ENCODE results near the gene SP140L. TPM values are rescaled to one million over a fixed set of nuclear protein-coding genes. Genes with fewer than 3 reads are reported as not detected.
"Not testable (repeated sequence)": the region's sequence is repeated elsewhere in the genome, so short reads cannot be mapped to it uniquely, and the experiment has no call there.

Gene SP140L
- total RNA-seq, 2 experiments from 2014 or later, result 41.9 to 44.1 TPM

- intact Hi-C loops (cut with micrococcal nuclease), result loop anchor here (5.0 kb wide), 4 partner anchors 80 to 445 kb away; no protein-coding TSS in a partner anchor
- POLR2A ChIA-PET, result interaction anchor here (0.7 kb wide), 1 partner anchor 11 kb away, joined by 3 read pairs; no protein-coding TSS in a partner anchor
These were observed 20.0 kb downstream of the SP140L start for GRCh38 chr2:230346921-230347533.

GRCh38 chr2:230347659-230348305 lies 20.8 kb downstream of the SP140L start:
- no peaks in the 10 kb centered on the region for H3K27me3 Mint-ChIP-seq
- H3K4me1 Mint-ChIP-seq (ENCODE audit: low read depth), result peaks cover 80% of the 10 kb centered on the region
- peak overlapping the region; percentile 92 for H3K27ac Mint-ChIP-seq
- intact Hi-C loops (cut with micrococcal nuclease), result loop anchor here (1.0 to 5.0 kb wide), 6 partner anchors 20 to 445 kb away; partner anchors contain the start of genes SP100 and SP140L
- peaks cover 46% of the 10 kb centered on the region for H3K36me3 Mint-ChIP-seq
- peaks cover 30% of the 10 kb centered on the region for H3K9me3 Mint-ChIP-seq
- CTCF ChIA-PET, result interaction anchor here (1.1 to 1.8 kb wide), 2 partner anchors 18 to 21 kb away, joined by 3 to 5 read pairs; partner anchors contain the start of gene SP140L
- peak; percentile 70 for DNase-seq
- POLR2A ChIA-PET, result interaction anchor here (1.4 kb wide), 1 partner anchor 68 kb away, joined by 3 read pairs; no protein-coding TSS in a partner anchor
- peak overlapping the region; percentile 47 for H3K4me3 Mint-ChIP-seq

More at GRCh38 chr2:230346921-230347533, 20.0 kb downstream of the SP140L start:
- CTCF ChIA-PET, result interaction anchor here (0.8 to 1.8 kb wide), 3 partner anchors 18 to 119 kb away, joined by 4 to 5 read pairs (median 4); no protein-coding TSS in a partner anchor
- H3K36me3 Mint-ChIP-seq, result peaks cover 51% of the 10 kb centered on the region
- no peaks in the 10 kb centered on the region for H3K27me3 Mint-ChIP-seq
- H3K9me3 Mint-ChIP-seq, result peaks cover 28% of the 10 kb centered on the region
- DNase-seq, result peak; percentile 51
- H3K27ac Mint-ChIP-seq, result peak overlapping the region; percentile 92
- no peak overlapping the region for H3K4me3 Mint-ChIP-seq
- H3K4me1 Mint-ChIP-seq (ENCODE audit: low read depth), result peaks cover 84% of the 10 kb centered on the region

GRCh38 chr2:230348787-230349186 lies 21.8 kb downstream of the SP140L start:
- ChIA-PET POLR2A (interaction anchor here (1.4 kb wide), 1 partner anchor 67 kb away, joined by 3 read pairs; no protein-coding TSS in a partner anchor), CTCF (interaction anchor here (1.1 to 1.8 kb wide), 2 partner anchors 19 to 22 kb away, joined by 3 to 5 read pairs; partner anchors contain the start of gene SP140L)
- intact Hi-C loops (cut with micrococcal nuclease), result loop anchor here (1.0 to 5.0 kb wide), 6 partner anchors 21 to 444 kb away; partner anchors contain the start of genes SP100 and SP140L
- Mint-ChIP-seq H3K4me1 (ENCODE audit: low read depth) (peaks cover 72% of the 10 kb centered on the region), H3K36me3 (peaks cover 38% of the 10 kb centered on the region), H3K27ac (peak overlapping the region; percentile 92), H3K4me3 (peak overlapping the region; percentile 47), H3K27me3 (no peaks in the 10 kb centered on the region), H3K9me3 (peaks cover 26% of the 10 kb centered on the region)
- DNase-seq, result no peak

- ChIA-PET CTCF (no interaction called here), POLR2A (no interaction called here)
- Mint-ChIP-seq H3K27me3 (no peaks in the 10 kb centered on the region), H3K27ac (no peak overlapping the region), H3K4me1 (ENCODE audit: low read depth) (peaks cover 27% of the 10 kb centered on the region), H3K36me3 (peaks cover 36% of the 10 kb centered on the region), H3K9me3 (peaks cover 7% of the 10 kb centered on the region), H3K4me3 (no peak overlapping the region)
- DNase-seq, result no peak
- intact Hi-C loops (cut with micrococcal nuclease), result no loop called here
These were observed 29.1 kb downstream of the SP140L start for GRCh38 chr2:230356084-230356483.

- no peaks in the 10 kb centered on the region for H3K27me3 Mint-ChIP-seq
- no peak overlapping the region for H3K4me3 Mint-ChIP-seq
- intact Hi-C loops (cut with micrococcal nuclease), result no loop called here
- H3K27ac Mint-ChIP-seq, result no peak overlapping the region
- H3K4me1 Mint-ChIP-seq (ENCODE audit: low read depth), result peaks cover 37% of the 10 kb centered on the region
- peaks cover 4% of the 10 kb centered on the region for H3K9me3 Mint-ChIP-seq
- H3K36me3 Mint-ChIP-seq, result peaks cover 46% of the 10 kb centered on the region
- ChIA-PET POLR2A (no interaction called here), CTCF (no interaction called here)
- DNase-seq, result no peak
These were observed 31.3 kb downstream of the SP140L start for GRCh38 chr2:230358305-230358704.

GRCh38 chr2:230360028-230360427 lies 33.0 kb downstream of the SP140L start:
- peaks cover 32% of the 10 kb centered on the region for H3K4me1 Mint-ChIP-seq (ENCODE audit: low read depth)

GRCh38 chr2:230362030-230362691 lies 35.2 kb downstream of the SP140L start:
- POLR2A ChIA-PET, result no interaction called here
- no peak overlapping the region for H3K4me3 Mint-ChIP-seq

More at GRCh38 chr2:230360028-230360427, 33.0 kb downstream of the SP140L start:
- Mint-ChIP-seq H3K4me3 (no peak overlapping the region), H3K27me3 (no peaks in the 10 kb centered on the region), H3K36me3 (peaks cover 58% of the 10 kb centered on the region), H3K27ac (no peak overlapping the region), H3K9me3 (peaks cover 4% of the 10 kb centered on the region)
- POLR2A ChIA-PET, result no interaction called here
- CTCF ChIA-PET, result no interaction called here
- DNase-seq, result no peak
- intact Hi-C loops (cut with micrococcal nuclease), result no loop called here

GRCh38 chr2:230382108-230382507 lies 55.1 kb downstream of the SP140L start:
- CTCF ChIA-PET, result no interaction called here
- Mint-ChIP-seq H3K4me3 (no peak overlapping the region), H3K36me3 (peaks cover 39% of the 10 kb centered on the region), H3K4me1 (ENCODE audit: low read depth) (peaks cover 11% of the 10 kb centered on the region), H3K9me3 (no peaks in the 10 kb centered on the region), H3K27ac (no peak overlapping the region), H3K27me3 (no peaks in the 10 kb centered on the region)
- DNase-seq, result no peak
- POLR2A ChIA-PET, result no interaction called here
- intact Hi-C loops (cut with micrococcal nuclease), result no loop called here

More at GRCh38 chr2:230362030-230362691, 35.2 kb downstream of the SP140L start:
- CTCF ChIA-PET, result no interaction called here
- no peak for DNase-seq
- Mint-ChIP-seq H3K4me1 (ENCODE audit: low read depth) (peaks cover 34% of the 10 kb centered on the region), H3K27me3 (no peaks in the 10 kb centered on the region), H3K9me3 (peaks cover 4% of the 10 kb centered on the region), H3K36me3 (peaks cover 61% of the 10 kb centered on the region), H3K27ac (peak overlapping the region; percentile 14)
- intact Hi-C loops (cut with micrococcal nuclease), result no loop called here

- Mint-ChIP-seq H3K4me3 (no peak overlapping the region), H3K27ac (no peak overlapping the region), H3K9me3 (no peaks in the 10 kb centered on the region), H3K36me3 (peaks cover 33% of the 10 kb centered on the region), H3K4me1 (ENCODE audit: low read depth) (peaks cover 5% of the 10 kb centered on the region), H3K27me3 (no peaks in the 10 kb centered on the region)
- no peak for DNase-seq
- CTCF ChIA-PET, result no interaction called here
- POLR2A ChIA-PET, result no interaction called here
- intact Hi-C loops (cut with micrococcal nuclease), result no loop called here
These were observed 56.5 kb downstream of the SP140L start for GRCh38 chr2:230383453-230383852.

- Mint-ChIP-seq H3K9me3 (no peaks in the 10 kb centered on the region), H3K27ac (no peak overlapping the region), H3K36me3 (peaks cover 39% of the 10 kb centered on the region), H3K4me1 (ENCODE audit: low read depth) (no peaks in the 10 kb centered on the region), H3K4me3 (no peak overlapping the region), H3K27me3 (no peaks in the 10 kb centered on the region)
- POLR2A ChIA-PET, result no interaction called here
- no peak for DNase-seq
- intact Hi-C loops (cut with micrococcal nuclease), result no loop called here
- CTCF ChIA-PET, result no interaction called here
These were observed 58.0 kb downstream of the SP140L start for GRCh38 chr2:230384986-230385385.

- DNase-seq, result no peak
- Mint-ChIP-seq H3K27me3 (no peaks in the 10 kb centered on the region), H3K27ac (no peak overlapping the region), H3K4me3 (no peak overlapping the region), H3K9me3 (peaks cover 7% of the 10 kb centered on the region), H3K36me3 (peaks cover 77% of the 10 kb centered on the region), H3K4me1 (ENCODE audit: low read depth) (no peaks in the 10 kb centered on the region)
- ChIA-PET POLR2A (no interaction called here), CTCF (no interaction called here)
- intact Hi-C loops (cut with micrococcal nuclease), result no loop called here
These were observed 67.3 kb downstream of the SP140L start for GRCh38 chr2:230394301-230394700.

- H3K4me1 Mint-ChIP-seq (ENCODE audit: low read depth); H3K9me3 Mint-ChIP-seq; POLR2A ChIA-PET; DNase-seq; intact Hi-C loops (cut with micrococcal nuclease); H3K27ac Mint-ChIP-seq; H3K27me3 Mint-ChIP-seq; CTCF ChIA-PET; H3K4me3 Mint-ChIP-seq: not testable (repeated sequence)
- peaks cover 54% of the 10 kb centered on the region for H3K36me3 Mint-ChIP-seq
These were observed 71.7 kb downstream of the SP140L start for GRCh38 chr2:230398698-230399097.
